C4-2B (cell line): ENCODE data around the gene C11orf68.

Experiments
- H3K27ac ChIP-seq: fragments of 450-650 bp; 2 replicates; pipeline ENCODE4 v1.5.1; 2017
- ZFX ChIP-seq: fragments of 450-650 bp; IDR thresholded peaks from 2 replicates; pipeline ENCODE4 v1.6.1; 2017
- TF ChIP-seq, protein P1 (sequence below): fragments of 450-650 bp; conservative IDR thresholded peaks from 2 replicates; pipeline ENCODE4 v1.5.1; 2017; ENCODE audit warnings: mild to moderate bottlenecking

Gene C11orf68

DNA sequence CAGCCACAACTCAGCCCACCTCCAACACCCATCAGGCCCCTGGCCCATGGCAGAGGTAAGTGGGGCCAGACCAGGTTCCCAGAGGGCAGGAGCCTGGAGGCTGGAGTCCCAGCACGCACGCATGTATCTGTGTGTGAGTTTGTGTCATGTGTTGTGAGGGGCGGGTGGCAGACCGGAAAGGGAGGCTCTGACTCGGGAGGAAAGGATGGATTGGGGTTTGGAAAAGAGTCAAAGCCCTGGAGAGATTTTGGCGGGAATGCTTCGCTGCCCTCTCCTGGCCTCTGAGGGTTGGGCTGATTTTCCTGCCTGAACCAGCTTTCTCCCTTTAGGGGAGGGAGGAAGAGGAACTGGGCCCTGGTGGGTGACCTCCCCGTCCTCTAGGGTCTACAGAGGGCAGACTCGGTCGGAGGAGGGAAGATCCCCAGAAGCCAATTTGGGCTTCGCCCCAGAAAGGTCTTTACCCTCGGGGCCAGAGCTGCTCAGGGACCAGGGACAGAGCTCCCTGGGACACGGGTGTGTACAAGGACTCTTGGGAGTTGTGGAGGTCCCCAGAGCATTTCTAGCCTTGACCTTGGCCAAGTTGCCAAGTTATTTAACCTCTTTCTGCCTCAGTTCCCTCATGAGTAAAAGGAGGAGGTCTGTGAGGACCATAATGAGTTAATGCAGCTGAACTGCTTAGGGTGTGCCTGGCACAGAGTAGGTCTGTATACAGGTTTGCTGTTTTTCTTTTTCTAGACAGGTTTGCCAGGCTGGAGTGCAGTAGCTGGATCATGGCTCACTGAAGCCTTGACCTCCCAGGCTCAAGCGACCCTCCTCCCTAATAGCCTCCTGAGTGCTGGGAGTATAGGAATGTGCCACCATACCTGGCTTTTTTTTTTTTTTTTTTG is 6.9 kb downstream of the C11orf68 start:
- TF ChIP-seq ZFX = no peak
- TF ChIP-seq, protein P1, sequence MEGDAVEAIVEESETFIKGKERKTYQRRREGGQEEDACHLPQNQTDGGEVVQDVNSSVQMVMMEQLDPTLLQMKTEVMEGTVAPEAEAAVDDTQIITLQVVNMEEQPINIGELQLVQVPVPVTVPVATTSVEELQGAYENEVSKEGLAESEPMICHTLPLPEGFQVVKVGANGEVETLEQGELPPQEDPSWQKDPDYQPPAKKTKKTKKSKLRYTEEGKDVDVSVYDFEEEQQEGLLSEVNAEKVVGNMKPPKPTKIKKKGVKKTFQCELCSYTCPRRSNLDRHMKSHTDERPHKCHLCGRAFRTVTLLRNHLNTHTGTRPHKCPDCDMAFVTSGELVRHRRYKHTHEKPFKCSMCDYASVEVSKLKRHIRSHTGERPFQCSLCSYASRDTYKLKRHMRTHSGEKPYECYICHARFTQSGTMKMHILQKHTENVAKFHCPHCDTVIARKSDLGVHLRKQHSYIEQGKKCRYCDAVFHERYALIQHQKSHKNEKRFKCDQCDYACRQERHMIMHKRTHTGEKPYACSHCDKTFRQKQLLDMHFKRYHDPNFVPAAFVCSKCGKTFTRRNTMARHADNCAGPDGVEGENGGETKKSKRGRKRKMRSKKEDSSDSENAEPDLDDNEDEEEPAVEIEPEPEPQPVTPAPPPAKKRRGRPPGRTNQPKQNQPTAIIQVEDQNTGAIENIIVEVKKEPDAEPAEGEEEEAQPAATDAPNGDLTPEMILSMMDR = no peak; the same call in 1 of the 2 replicates
- peak overlapping the region; percentile 7 for H3K27ac ChIP-seq

DNA sequence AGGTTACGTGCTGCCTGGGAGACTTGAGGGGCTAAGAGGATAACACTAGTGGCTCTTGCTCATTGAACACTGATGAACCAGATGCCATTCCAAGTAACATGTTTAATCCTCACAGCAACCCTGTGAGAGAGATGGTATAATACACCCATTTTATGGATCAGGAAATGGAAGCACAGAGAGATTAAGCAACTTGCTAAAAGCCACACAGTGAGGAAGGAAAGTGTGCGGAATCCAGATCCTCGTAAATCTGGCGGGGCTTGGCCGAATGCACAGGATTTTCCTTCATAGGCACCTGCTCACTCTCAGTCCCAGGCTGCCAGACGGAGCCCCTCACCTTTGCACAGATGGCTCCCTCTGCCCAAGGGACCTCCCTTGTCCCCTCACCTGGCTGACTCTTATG is 11.0 kb downstream of the C11orf68 start:
- TF ChIP-seq, protein P1 = no peak
- no peak for TF ChIP-seq ZFX
- H3K27ac ChIP-seq = no peak overlapping the region

- no peak overlapping the region for H3K27ac ChIP-seq
- TF ChIP-seq, protein P1 = no peak
- TF ChIP-seq ZFX = no peak
These were observed 12.3 kb downstream of the C11orf68 start for GRCh38 chr11:65906602-65907001.

DNA sequence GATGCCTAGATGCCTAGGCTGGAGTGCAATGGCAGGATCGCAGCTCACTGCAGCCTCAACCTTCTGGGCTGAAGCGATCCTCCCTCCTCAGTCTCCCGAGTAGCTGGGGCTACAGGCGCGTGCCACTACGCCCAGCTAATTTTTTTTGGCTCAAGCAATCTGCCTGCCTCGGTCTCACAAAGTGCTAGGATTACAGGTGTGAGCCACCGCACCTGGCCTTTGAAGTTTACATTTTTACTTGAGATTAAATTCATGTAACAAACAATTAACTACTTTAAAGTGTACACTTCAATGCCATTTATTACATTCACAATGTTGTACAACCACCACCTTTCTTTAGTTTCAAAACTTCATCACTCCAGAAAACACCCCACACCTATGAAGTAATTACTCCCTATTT is 15.1 kb downstream of the C11orf68 start:
- H3K27ac ChIP-seq = no peak overlapping the region
- TF ChIP-seq, protein P1 = no peak
- no peak for TF ChIP-seq ZFX

- TF ChIP-seq, protein P1 = no peak
- no peak for TF ChIP-seq ZFX
- no peak overlapping the region for H3K27ac ChIP-seq
These were observed 15.8 kb downstream of the C11orf68 start for GRCh38 chr11:65903068-65903481.

DNA sequence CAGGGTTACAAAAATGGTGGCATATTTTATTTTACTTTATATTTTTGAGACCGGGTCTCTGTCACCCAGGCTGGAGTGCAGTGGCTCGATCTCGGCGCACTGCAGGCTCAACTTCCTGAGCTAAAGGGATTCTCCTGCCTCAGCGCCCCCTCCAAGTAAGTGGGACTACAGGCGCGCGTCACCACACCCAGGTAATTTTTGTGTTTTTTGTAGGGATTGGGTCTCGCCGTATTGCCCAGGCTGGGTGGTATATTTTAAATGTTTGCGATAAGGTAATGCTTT is 18.0 kb downstream of the C11orf68 start:
- no peak overlapping the region for H3K27ac ChIP-seq
- TF ChIP-seq, protein P1 = no peak
- TF ChIP-seq ZFX = no peak

DNA sequence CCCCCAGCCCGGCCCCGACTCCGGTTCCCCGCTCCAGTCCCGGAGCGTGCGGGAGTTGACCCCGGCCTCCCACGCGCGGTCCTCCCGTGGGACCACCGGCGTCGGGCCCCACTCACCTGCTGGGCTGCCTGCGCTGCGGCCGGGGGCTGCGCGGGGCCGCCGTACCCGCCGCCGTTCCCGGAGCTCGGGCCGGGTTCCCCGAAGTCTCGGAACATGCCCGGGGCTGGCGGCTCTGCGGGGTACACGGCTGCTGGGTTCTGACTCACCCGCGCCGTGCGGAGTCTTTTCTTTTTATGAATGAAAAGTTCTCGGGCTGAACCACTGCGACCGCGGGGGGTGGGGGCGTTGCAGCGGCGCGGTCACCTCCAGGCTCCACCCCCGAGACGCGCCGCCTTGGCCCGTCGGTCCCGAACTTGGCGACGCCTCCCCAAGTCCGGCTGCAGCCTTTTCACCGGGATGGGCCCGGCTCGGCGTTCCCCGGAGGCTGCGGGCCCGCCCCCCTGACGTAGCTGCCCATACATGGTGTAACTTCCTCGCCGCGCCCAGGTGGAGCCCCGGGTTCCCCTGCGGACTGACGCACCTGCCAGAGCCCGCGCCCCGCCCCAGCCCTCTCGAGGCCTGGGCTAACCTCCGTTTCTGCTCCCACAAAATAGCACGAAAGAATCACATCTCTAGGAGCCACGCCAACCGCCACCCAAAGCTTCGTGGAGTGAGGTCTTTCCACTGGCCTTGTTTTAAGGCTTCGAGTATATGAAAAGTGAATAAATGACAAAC is 18.6 kb downstream of the C11orf68 start, which contains the start of gene FOSL1:
TSS of gene FOSL1 (minus strand) at position 264 of the 774 bp plus-strand sequence. CDS start at position 215, 49 bp downstream.
- TF ChIP-seq, protein P1 = no peak
- no peak for TF ChIP-seq ZFX
- H3K27ac ChIP-seq = no peak within 1 kb of the TSS; the same call in 1 of the 2 replicates
